Renal cortex interstitium (tissue), 11 donors: ENCODE measurements around the gene RAB3C. TPM values are rescaled to one million over a fixed set of nuclear protein-coding genes. Genes with fewer than 3 reads are reported as not detected.

ENCODE experiments used
- DNase-seq, 11 donors: peaks; one replicate each; pipeline ENCODE4 v3.0.0-alpha.2; 2013; ENCODE audit warnings: low read depth in 9 of 11, low spot score in 4 of 11; ENCODE audit errors: extremely low read depth in 1 of 11
- polyA plus RNA-seq, 3 donors: library from polyadenylated mRNA; unstranded; fragments of 120-200 nt; gene quantifications; one replicate each; pipeline ENCODE4 v1.2.1, GENCODE V29; 2013; ENCODE audit not compliant: insufficient read length in 3 of 3

RAB3C gene
- polyA plus RNA-seq, 3 donors, result 1.2 TPM

DNA sequence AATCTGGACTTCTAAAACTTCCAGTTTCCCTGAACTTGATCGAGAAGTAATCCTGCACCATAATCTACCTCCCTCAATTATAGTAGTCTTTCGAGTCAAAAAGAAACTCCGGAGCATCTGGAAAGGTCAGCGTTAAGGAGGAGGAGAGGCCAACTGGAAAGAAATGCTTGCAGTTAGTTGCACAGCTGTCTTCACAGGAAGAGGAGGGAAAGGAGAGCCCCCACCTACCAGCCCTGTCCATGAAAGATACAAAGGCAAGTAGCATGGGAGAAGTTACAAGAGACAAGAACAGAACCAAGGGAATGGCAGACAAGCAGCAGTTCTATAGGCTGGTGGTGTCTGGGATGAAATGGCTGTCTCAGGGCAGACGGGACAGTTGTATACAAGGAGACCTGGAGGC lies 170.6 kb downstream of the RAB3C start:
- DNase-seq, result no peak

DNA sequence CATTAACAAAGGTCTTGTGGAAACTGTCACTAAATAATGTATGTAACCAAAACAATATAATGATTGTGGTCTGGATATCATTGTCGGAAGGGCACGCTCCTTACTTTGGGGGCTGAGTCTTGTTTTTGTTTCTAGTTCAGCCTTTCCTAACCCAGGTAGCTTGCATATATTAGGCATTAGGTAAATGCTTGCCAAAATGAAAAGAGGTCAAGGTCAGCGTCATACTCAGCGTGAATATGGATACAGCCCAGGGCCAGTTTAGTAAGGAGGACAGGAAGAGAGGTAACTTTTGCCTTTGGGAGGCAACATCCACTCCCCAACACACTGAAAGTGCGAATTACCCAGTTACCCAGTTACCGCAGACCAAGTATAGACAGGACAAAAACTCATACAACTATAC lies 171.4 kb downstream of the RAB3C start:
- no peak for DNase-seq

DNA sequence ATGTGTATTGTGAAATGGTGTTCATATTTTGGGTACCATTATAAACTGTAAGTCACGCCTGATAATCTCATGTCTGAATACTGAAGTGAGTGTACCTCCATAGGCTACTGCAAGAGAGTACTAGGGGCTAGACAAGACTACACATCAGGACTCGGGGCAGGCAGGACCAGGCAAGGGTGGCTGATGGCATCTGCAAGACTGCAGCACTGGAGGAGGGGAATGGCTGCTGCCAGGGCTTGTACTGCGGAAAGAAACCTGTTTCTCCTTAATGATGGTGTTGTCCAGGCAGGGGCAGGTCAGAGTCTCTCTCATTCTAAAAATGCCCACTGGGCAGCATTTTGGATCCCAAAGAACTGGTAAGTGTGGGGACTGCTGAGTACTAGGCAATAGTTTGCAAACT lies 172.5 kb downstream of the RAB3C start:
- DNase-seq, result no peak

DNA sequence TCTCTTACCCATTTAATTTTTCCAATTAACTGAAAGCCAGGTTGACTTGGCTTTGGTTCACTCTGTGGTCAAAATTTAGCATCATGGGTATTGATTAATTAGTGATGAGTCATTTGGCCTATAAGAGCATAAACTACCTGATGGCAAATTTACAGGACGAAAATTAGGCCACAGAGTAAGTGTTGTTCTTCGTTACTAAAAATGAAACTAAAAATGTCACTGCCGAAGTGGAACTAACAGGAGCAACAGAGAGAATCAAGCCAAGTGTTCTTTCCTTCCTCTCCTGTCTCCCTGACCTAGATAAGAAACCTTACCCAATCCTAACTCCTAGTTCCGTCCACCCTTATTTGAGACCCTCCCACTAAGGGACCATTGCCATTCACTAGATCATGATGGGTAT lies 176.9 kb downstream of the RAB3C start:
- DNase-seq, result no peak

DNA sequence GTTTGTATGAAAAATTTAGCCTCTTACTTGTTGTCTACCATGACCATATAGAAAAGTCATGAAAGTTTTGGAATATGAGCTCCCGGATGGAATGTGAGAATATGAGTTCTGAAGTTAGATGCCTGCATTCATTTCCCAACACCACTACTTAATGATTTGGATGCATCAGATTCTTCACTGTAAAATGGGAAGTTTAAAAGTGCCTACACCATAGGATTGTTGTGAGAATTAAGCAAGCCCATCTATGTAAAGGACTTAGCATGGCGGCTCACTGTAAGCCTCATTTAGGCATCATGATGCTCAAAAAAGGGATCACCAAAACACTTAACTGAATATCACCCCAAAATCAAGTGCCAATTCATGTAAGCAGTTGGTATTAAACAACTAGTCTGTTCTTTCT lies 177.3 kb downstream of the RAB3C start:
- DNase-seq, result no peak

DNA sequence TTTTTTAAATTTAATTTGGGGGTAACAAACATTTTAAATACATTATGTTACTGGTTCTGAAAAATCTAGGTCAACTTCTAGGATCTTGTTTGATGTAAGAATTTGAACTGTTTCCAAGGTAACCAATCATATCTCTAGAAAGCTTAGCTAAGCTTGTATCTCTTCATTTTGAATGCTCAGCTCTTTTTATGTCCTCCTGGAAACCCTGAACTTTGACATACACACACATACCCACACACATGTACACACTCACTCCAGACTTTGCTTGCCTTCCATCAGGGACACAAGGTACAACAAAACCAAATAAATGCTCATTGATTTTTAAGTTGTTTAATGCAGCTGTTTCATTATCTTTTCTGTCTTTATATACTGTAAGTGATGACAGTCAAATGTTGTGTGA lies 178.5 kb downstream of the RAB3C start:
- no peak for DNase-seq

DNA sequence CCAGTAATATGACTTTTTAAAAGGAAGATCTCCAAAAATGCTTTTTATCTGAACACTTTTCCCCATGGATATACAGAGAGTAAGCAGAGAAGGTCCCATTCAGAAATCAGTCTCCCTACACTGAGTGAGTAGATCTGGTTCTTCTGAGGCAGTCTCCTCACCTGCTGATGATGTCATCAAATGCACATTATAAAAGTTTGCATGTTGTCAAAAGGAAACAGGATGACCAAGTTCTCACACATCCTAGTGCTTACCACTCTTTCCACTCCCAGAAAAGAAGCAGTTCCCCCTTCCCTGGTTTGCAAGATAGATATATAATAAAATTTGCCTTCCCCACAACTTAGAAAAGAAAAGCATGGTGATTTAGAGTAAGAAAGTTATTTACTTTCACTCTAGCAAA lies 180.5 kb downstream of the RAB3C start:
- DNase-seq, result no peak

DNA sequence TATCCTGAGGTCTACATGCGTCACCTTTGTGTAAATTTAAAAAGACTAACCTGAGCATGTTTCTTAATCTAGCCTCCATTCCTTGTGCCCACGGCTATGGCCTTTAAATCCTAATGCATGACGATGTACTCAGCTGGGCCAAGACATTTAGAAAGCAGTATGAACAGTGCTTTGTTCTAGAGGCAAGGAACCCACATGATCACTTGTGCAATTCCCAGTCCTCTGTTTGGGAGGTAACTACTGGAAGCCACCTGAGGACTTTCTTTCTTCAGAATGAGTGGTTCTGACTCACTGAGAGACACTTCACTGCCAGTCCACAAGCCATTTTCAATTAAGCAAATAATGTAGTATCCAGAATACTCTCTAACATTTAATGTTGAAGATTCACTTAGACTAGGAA lies 181.3 kb downstream of the RAB3C start:
- no peak for DNase-seq

DNA sequence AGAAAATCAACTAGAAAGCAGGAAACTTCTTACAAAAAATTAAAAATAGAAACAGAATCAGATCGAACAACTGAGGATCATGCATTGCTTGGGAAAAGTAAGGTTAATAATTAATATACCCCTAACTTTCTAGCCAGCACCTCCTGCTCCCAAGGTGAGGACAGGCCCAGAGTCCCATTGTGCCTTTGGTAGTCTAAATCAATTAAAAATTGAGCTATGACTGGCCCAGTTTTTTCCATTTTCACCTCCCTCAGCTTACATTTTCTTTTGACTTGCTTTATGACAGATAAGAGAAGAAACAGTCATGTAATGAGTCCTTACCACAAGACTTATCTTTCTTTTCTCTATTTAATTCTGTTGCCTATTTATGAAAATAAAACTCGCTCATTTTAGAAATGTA lies 182.2 kb downstream of the RAB3C start:
- no peak for DNase-seq

DNA sequence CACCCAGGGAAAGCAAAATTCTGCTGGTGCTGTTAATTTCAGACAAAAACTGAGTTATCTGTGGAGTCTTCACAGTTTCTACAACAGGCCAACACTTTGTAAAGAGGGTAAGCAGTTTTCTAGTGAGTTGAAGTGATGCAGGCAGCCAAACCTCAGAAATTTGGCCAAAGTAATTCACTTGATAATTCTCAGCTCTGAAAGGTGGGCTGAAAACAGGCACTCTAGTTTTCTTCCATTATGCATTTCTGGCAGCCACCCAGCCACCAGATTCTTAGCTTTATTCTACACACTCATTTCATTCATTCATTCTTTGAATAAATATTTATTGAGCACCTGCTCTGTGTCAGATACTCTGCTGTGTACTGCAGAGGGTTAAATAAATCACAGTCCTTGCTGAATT lies 184.2 kb downstream of the RAB3C start:
- no peak for DNase-seq

DNA sequence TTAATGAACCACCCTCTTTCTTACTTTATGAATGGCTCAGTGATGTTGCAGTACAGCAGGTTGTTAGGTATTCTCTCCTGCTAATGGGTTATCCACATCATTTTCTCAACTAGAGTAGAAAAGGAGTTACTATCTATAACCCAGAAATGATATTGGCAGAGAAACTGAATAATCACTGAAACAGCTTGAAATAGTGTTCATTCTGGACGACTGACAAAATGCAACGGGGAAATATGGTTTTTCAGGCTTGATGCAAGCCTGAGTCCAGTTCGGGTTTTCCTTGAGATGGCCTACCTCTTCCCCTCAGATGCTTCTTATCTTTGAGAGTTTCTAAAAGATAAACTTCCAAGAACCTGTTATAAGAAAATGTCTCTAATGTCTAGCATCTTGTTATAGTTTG lies 187.3 kb downstream of the RAB3C start:
- no peak for DNase-seq

DNA sequence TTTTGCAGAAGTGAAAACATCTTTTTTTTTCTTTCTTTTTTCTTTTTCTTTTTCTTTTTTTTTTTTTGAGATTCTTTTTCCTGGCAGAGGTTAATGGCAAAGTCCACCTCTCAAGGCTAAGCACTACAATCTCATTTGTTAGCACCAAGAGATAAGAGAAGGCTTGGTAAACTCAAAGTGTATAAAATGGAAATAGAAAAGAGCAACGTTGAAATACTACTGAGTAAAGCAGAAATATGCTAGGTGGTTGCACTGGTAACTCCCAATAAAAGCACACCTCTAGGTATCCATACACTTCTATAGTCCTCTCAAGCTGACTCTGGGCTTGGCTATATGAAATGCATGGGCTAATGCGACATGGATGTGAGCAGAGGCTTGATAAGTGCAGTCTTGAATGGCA lies 188.9 kb downstream of the RAB3C start:
- DNase-seq, result no peak

DNA sequence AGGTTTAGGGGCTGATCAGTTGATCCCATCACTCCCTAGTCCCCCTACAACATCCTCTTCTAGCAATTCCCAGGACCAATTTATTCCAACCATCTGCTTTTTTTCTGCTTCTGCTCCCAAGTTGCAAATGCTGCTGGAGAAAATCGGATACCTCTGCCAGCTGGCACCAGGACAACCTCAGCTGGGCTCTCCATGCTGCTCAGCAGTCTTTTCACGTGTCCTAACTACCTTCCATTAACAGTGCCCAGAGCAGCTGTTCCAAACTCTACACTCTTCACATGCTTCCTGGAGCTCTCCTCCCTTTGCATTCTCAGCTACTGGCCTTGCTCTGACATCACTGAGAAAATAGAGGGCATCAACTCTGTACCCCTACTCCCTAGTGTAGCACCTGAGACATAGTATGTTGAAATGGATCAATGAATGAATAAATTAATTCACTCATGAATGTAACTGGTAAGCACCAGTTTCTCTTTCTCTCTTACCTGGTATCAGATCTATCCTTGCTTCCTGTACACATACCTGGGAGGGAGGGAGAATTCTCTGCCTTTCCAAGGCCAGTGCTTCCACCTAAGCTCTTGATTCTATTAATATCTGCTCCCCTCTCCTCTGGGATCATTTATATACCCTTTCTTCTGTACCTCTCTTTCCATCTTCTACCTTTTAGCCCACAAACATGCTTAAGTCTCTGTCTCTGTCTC lies 191.0 kb downstream of the RAB3C start:
- DNase-seq, result no peak

DNA sequence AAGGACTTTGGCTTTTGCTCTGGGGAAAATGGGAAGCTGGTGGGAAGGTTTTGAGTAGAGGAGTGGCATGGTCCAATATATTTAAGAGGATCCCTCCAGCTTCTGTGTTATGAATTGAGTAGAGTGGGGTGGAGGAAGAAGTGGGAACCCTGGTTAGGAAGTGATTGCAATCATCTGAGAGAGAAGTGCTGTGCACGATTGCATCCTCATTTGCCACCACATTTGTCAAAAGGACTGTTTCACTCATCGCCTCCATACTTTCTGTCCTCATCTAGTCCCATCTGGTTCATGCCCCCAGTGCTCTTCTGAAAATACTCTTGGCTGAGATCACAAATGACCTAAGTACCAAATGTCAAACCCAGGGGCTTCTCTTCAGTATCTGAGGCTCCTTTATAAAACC lies 192.1 kb downstream of the RAB3C start:
- no peak for DNase-seq

DNA sequence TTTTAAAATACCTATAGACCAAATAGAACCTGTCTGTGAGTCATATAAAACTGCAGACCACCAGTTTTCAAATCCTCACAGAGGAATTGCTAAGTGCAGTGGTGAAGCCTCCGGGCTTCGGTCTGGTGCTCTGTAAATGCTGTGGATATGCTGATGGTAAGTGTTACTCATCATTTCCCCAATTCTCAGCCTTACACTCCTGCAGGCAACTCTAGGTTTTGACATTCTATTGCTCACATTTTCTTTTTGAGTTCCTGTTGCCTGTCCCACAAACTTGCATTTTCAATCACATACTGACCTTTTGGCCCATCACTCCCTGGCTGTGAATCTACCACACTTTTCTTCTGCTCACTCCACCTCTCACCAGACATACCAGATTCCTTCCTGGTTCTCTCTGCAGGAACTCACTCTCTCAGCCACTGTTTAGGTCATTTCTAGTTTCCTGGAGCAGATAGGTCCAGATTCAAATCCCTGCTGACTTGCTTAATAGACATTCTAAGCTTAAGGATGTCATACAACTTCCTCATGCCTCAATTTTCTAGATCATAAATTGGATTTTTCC lies 192.9 kb downstream of the RAB3C start:
- no peak for DNase-seq

DNA sequence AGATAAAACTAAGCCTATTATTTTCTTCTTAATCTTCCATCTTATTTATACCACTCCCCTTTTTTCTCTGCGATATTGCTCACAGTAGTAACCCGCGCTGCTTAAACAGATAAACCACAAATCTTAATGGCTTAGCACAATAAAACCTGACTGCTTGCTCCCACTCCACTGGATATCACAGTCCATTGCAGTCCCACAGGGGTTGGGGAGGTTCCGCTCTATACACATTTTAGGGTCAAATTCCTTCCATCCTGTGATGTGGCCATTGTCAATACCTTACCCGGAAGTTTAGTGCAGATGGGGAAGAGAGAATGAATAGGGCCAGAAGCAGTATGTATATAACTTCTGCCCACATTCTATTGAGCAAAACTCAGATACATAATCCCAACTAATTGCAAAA lies 193.7 kb downstream of the RAB3C start:
- no peak for DNase-seq

DNA sequence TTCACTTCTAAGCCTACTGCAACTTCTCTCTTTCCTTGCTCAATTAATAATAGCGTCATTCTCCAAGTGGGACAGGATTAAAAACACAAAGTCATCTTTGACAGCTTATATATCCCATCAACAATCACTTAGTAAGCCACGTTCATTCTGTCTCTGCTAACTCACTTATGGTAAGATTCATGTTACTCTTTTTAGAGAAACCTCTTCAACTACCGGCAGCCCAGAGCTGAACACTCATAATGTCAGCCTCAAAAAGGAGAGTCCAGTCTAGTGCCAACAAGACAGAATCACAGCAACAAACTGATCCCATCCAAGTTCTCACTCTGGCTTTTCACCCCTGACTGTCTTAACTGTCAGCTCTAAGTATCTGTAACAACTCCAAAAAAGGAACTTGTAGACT lies 196.0 kb downstream of the RAB3C start:
- DNase-seq, result no peak

DNA sequence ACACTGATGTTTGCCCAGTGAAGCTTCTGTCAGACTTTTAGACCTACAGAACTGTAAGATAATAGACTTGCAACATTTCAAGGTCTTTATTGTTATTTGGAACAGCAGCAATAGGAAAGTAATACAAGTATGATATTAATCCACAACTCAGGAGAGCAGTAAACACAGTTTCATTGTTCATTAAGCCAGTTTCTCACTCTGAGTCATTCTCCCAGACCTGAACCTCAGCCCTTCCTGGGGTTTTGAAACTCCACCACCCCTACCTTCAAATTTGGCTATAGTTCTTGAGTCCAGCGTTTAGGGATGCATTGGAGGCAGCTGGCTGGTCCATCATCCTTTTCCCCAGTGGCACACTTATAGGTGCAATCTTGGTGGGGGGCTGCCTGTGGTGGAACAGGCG lies 203.2 kb downstream of the RAB3C start:
- no peak for DNase-seq

DNA sequence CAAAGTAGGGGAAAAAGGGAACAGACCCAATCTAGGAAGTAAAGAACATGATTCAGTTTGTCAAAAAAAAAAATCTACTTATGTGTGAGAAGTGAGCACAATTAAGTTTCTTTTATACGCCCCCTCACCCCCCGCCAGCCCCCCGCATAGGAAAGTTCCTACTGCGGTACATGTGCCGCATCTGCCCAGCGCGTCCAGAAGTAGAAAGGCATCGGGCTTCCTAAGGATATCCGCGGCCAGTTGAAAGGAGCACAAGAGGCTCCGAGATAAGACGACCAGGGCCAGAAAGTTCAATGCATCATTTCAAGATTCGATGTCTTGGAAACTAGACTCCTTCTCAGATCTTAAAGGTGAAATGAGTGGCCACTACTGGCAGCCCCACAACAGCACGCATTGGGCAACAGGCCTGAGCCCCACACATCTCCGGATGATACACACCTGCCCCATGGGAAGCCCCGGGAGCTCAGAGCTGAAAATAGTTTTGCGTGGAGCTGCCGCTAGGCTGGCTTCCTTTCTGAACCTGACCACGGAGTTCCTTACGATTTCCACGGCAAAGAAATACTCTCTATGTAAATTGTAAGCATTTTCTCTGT lies 203.9 kb downstream of the RAB3C start:
- DNase-seq, result no peak

DNA sequence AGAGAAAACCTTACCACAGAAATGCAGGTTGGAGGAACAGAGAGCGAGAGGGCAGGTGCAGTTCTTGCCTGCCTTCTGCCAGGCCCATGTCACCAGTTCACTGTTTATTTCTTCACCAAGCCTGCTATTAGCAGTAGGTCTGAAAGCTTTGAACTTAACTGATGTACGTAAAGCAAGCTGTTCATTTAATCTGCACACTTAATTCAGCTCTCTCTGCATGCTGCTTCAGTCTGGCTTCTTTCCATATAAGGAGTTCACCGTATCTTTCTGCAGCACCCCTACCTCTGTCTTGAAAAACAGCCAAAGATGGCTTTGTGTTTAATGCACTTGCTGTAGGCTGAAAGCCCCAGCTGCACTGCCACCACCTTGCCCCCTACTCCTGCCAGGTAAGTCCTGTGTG lies 205.1 kb downstream of the RAB3C start:
- no peak for DNase-seq
